Measurements from ENCODE around the gene CAMK2A. TPM values are rescaled to one million over a fixed set of nuclear protein-coding genes. Genes with fewer than 3 reads are reported as not detected.

Gene CAMK2A
- total RNA-seq, 1 donor from 2014 or later: not detected

DNA sequence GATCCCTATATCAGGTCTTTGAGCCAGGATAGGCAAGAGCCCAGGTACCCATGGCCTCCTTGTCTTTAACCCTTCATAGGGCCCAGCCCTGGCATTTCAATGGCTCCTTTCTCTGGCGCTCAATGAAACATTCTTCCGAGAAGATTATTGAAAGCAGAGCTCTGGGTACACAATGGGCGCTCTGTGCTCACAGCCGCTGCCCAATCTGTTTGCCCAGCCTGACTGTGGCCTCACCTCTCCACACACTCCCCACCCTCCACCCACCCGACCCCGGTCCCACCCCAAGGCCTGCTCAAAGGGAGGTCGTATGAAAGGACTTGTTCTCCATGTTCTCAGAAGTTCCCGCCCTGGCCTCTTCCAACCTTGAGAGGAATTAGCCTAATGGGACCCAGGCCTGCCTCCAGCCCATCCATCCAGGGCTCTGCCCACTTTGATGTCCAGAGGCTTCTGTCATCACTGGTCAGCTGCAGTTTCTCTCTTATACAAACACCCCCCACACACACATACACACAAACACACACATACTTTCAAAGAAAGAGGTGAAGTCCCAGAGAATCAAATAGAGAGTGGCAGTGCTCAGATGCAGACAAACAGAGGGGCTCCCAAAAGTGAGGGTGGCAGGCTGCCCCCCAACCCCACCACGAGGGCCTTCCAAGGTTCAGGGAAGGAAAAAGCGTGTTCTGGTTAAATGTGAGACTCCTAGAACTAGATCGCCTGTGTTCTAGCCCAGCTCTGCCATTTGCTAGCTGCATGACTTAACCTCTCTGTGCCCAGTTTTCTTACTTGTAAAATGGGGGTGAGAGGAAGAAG lies 18.2 kb upstream of the CAMK2A start:
- Mint-ChIP-seq H3K9me3 (ENCODE audit: unreplicated experiment) (no peaks in the 10 kb centered on the region), H3K36me3 (ENCODE audit: unreplicated experiment) (no peaks in the 10 kb centered on the region), H3K27ac (ENCODE audit: unreplicated experiment) (no peak overlapping the region), H3K27me3 (ENCODE audit: unreplicated experiment) (no peaks in the 10 kb centered on the region), H3K4me3 (ENCODE audit: unreplicated experiment) (no peak overlapping the region), H3K4me1 (ENCODE audit: unreplicated experiment) (peaks cover 28% of the 10 kb centered on the region)
- no peak for TF ChIP-seq CTCF (IDR thresholded peaks at IDR 0.05)
- DNase-seq (ENCODE audit: extremely low spot score, unreplicated experiment): no peak

GRCh38 chr5:150306775-150307174 lies 17.2 kb upstream of the CAMK2A start:
- no peaks in the 10 kb centered on the region for H3K36me3 Mint-ChIP-seq (ENCODE audit: unreplicated experiment)
- H3K9me3 Mint-ChIP-seq (ENCODE audit: unreplicated experiment): no peaks in the 10 kb centered on the region
- H3K27ac Mint-ChIP-seq (ENCODE audit: unreplicated experiment): no peak overlapping the region
- TF ChIP-seq CTCF (IDR thresholded peaks at IDR 0.05): no peak
- DNase-seq (ENCODE audit: extremely low spot score, unreplicated experiment): no peak
- peaks cover 30% of the 10 kb centered on the region for H3K4me1 Mint-ChIP-seq (ENCODE audit: unreplicated experiment)
- H3K4me3 Mint-ChIP-seq (ENCODE audit: unreplicated experiment): no peak overlapping the region
- no peaks in the 10 kb centered on the region for H3K27me3 Mint-ChIP-seq (ENCODE audit: unreplicated experiment)

GRCh38 chr5:150305557-150305956 lies 16.0 kb upstream of the CAMK2A start:
- Mint-ChIP-seq H3K4me1 (ENCODE audit: unreplicated experiment) (peaks cover 36% of the 10 kb centered on the region), H3K27me3 (ENCODE audit: unreplicated experiment) (no peaks in the 10 kb centered on the region), H3K9me3 (ENCODE audit: unreplicated experiment) (no peaks in the 10 kb centered on the region), H3K36me3 (ENCODE audit: unreplicated experiment) (no peaks in the 10 kb centered on the region), H3K27ac (ENCODE audit: unreplicated experiment) (no peak overlapping the region), H3K4me3 (ENCODE audit: unreplicated experiment) (no peak overlapping the region)
- DNase-seq (ENCODE audit: extremely low spot score, unreplicated experiment): no peak
- no peak for TF ChIP-seq CTCF (IDR thresholded peaks at IDR 0.05)

DNA sequence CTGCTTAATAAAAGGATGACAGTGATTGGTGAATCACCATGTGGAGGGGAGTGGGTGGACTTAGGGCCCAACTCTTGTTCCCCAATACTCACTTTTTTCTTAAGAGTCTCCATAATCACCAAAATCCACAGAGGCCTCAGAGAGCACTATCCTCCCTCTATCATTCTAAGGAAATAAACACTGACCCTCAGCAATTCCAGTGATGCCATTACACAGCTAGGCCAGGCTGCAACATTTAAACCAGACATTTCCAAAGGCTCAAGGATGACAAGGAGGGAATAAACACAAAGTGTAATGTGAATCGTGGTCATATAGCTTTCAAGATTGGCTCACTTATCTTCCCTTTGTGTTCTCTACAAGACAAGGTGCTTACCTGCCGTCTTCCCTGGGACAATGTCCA lies 15.5 kb upstream of the CAMK2A start:
- TF ChIP-seq CTCF (IDR thresholded peaks at IDR 0.05): no peak
- no peaks in the 10 kb centered on the region for H3K27me3 Mint-ChIP-seq (ENCODE audit: unreplicated experiment)
- no peak overlapping the region for H3K27ac Mint-ChIP-seq (ENCODE audit: unreplicated experiment)
- no peak for DNase-seq (ENCODE audit: extremely low spot score, unreplicated experiment)
- peaks cover 36% of the 10 kb centered on the region for H3K4me1 Mint-ChIP-seq (ENCODE audit: unreplicated experiment)
- no peaks in the 10 kb centered on the region for H3K9me3 Mint-ChIP-seq (ENCODE audit: unreplicated experiment)
- H3K36me3 Mint-ChIP-seq (ENCODE audit: unreplicated experiment): no peaks in the 10 kb centered on the region
- H3K4me3 Mint-ChIP-seq (ENCODE audit: unreplicated experiment): no peak overlapping the region

DNA sequence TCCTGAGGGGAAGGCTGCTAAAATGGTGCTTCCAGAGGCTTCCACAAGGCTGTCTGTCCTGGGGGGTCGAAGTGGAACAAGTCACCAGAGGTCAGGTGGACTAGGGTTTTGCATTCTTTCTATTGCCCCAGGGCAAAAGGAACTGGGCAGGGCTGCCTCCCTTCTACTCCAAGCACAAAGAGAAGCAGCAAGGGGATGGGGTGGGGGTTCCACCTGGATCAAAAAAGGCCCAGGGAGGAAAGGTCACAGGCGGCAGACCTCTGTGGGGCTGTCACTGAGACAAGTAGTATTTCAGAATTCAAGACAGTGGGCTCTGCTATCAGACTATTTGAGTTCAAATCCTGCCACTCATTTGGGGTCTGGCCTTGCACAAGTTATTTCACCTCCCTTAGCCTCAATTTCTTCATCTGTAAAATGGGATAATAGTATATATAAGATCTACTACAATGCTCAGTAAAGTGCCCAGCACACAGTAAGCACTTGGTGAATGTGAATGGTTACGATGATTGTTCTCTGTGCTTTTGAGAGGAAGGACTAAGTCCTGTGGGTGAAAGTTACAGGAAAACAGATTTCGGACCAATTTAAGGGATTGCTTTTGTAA lies 15.0 kb upstream of the CAMK2A start:
- H3K9me3 Mint-ChIP-seq (ENCODE audit: unreplicated experiment): no peaks in the 10 kb centered on the region
- no peaks in the 10 kb centered on the region for H3K27me3 Mint-ChIP-seq (ENCODE audit: unreplicated experiment)
- DNase-seq (ENCODE audit: extremely low spot score, unreplicated experiment): no peak
- no peak overlapping the region for H3K27ac Mint-ChIP-seq (ENCODE audit: unreplicated experiment)
- H3K4me1 Mint-ChIP-seq (ENCODE audit: unreplicated experiment): peaks cover 32% of the 10 kb centered on the region
- TF ChIP-seq CTCF (IDR thresholded peaks at IDR 0.05): no peak
- H3K4me3 Mint-ChIP-seq (ENCODE audit: unreplicated experiment): no peak overlapping the region
- no peaks in the 10 kb centered on the region for H3K36me3 Mint-ChIP-seq (ENCODE audit: unreplicated experiment)

All from osteocyte (in vitro differentiated cells).